GM12874 (cell line): ENCODE results near the gene TSKU.

Experiments used
- CTCF ChIP-seq: IDR thresholded peaks from 2 replicates; pipeline ENCODE4 v1.5.1; 2011; ENCODE audit warnings: low read depth, mild to moderate bottlenecking, control low read depth, low read length, moderate library complexity; ENCODE audit not compliant: insufficient read depth

The TSKU gene

GRCh38 chr11:76802621-76803020 is 19.5 kb downstream of the TSKU start:
- no peak for TF ChIP-seq CTCF

GRCh38 chr11:76803023-76803422 is 19.9 kb downstream of the TSKU start:
- TF ChIP-seq CTCF = no peak

- no peak for TF ChIP-seq CTCF
Measured at GRCh38 chr11:76803811-76804600, 20.9 kb downstream of the TSKU start.

- no peak for TF ChIP-seq CTCF
Measured at GRCh38 chr11:76805206-76805913, 22.2 kb downstream of the TSKU start.

- TF ChIP-seq CTCF = no peak
Measured at GRCh38 chr11:76806131-76806530, 23.0 kb downstream of the TSKU start.

- no peak for TF ChIP-seq CTCF
Measured at GRCh38 chr11:76806608-76807205, 23.6 kb downstream of the TSKU start.

GRCh38 chr11:76807206-76807875 is 24.2 kb downstream of the TSKU start:
- peak; percentile 87 for TF ChIP-seq CTCF
